ENCODE measurements around the gene ZSWIM4.

The ZSWIM4 gene

GRCh38 chr19:13833330-13834243 lies 38.3 kb downstream of the ZSWIM4 start:
- H3K9me3 ChIP-seq, result no peaks in the 10 kb centered on the region
- H3K36me3 ChIP-seq, result peaks cover 24 to 56% (median 37%) of the 10 kb centered on the region in 3 donors
- intact Hi-C loops (cut with DNase I; ENCODE audit: low total_unique reads), result loop anchor here (5.0 kb wide), 1 partner anchor 36 kb away; the partner anchor contains the start of gene ZSWIM4
- DNase-seq, result peak; percentile 95 to 98
- H3K4me3 ChIP-seq, result peak overlapping the region in 1 of 2 donors; percentile 21
- no peaks in the 10 kb centered on the region for H3K27me3 ChIP-seq
- peak overlapping the region; percentile 99 for H3K27ac ChIP-seq
- peaks cover 11 to 64% (median 57%) of the 10 kb centered on the region in 4 donors for H3K4me1 ChIP-seq
- TF ChIP-seq CTCF (IDR thresholded peaks at IDR 0.05), result peak; percentile 14 to 25

DNA sequence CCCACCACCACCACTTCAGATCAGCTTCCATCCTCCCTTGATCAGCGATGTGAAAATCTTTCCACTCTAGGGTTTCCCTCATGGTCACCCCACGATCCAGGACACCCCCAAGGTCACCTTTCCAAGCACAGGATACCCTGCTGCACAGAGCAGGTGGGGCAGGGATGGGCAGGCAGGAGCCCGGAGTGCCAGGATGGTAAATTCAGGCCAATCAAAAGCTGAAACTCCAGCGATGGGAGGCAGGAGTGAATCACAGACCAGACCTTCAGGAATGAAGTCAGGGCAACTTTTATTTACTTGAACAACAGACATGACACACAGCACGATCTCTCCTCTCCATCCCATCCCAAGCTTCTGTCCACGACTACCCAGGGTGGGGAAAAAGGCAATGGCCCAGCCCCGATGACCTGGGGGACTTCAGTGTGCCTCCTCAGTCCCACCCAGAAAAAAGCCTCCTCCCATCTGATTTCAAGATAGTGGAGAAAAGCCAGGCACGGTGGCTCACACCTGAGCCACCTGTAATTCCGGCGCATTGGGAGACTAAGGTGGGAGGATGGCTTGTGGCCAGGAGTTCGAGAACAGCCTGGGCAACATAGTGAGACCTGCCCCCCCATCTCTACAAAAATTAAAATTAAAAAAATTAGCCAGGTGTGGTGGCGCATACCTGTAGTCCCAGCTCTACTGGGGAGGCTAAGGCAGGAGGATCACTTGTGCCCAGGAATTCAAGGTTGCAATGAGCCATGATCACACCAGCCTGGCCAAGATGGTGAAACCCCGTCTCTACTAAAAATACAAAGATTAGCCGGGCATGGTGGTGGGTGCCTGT lies 39.2 kb downstream of the ZSWIM4 start:
- peak overlapping the region; percentile 99 for H3K27ac ChIP-seq
- TF ChIP-seq CTCF (IDR thresholded peaks at IDR 0.05), result no peak
- intact Hi-C loops (cut with DNase I; ENCODE audit: low total_unique reads), result loop anchor here (5.0 kb wide), 1 partner anchor 37 kb away; the partner anchor contains the start of gene ZSWIM4
- H3K4me1 ChIP-seq, result peaks cover 11 to 71% (median 63%) of the 10 kb centered on the region in 4 donors
- peaks cover 24 to 47% (median 37%) of the 10 kb centered on the region in 3 donors for H3K36me3 ChIP-seq
- no peaks in the 10 kb centered on the region for H3K27me3 ChIP-seq
- H3K9me3 ChIP-seq, result no peaks in the 10 kb centered on the region
- no peak overlapping the region for H3K4me3 ChIP-seq
- DNase-seq, result no peak

DNA sequence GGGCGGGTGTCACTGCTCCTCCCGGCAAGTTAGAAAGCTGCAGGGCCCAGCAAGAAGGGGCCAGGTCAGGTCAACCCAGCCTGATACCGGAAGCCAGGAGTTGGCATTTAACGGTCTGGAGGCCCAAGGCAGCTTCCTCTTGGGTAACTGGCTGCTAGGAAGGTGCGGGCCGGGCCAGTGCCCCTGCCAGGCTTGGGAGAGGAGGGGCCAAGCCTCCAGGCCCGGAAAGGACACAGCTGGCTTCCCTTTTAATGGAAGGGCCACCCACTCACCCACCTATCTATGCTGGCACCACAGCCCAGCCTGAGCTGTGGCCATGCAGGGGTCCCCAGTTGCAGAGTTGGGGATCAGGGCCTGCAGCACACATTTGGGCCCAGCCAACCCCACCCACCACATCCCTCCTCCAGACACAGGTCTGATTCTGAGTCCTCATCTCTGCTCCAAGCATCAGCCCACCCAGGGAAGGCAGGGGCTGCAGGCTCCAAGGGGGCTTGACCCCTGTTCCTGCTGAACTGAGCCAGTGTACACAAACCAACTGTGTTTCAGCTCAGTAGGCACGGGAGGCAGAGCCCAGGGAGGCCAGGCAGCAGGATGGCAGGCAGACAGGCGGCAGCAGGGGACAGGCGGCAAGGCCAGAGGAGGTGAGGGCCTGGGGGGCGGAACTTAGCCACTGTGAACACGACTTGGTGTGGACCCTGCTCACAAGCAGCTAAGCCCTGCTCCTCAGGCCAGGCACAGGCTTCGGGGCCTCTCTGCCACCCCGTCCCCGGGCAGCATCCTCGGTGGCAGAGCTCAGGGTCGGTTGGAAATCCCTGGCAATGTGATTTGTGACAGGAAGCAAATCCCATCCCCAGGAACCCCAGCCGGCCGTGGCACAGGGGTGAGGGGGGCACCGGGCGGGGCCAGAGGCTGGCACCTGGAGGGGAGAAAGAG lies 40.8 kb downstream of the ZSWIM4 start:
- Histone ChIP-seq H3K27ac (peak overlapping the region; percentile 99), H3K4me1 (peaks cover 11 to 79% (median 65%) of the 10 kb centered on the region in 4 donors), H3K9me3 (no peaks in the 10 kb centered on the region), H3K27me3 (no peaks in the 10 kb centered on the region), H3K36me3 (peaks cover 24 to 31% (median 27%) of the 10 kb centered on the region in 3 donors), H3K4me3 (peak overlapping the region in 1 of 2 donors; percentile 20)
- DNase-seq, result peak; percentile 64 to 84
- intact Hi-C loops (cut with DNase I; ENCODE audit: low total_unique reads), result no loop called here
- no peak for TF ChIP-seq CTCF (IDR thresholded peaks at IDR 0.05)

DNA sequence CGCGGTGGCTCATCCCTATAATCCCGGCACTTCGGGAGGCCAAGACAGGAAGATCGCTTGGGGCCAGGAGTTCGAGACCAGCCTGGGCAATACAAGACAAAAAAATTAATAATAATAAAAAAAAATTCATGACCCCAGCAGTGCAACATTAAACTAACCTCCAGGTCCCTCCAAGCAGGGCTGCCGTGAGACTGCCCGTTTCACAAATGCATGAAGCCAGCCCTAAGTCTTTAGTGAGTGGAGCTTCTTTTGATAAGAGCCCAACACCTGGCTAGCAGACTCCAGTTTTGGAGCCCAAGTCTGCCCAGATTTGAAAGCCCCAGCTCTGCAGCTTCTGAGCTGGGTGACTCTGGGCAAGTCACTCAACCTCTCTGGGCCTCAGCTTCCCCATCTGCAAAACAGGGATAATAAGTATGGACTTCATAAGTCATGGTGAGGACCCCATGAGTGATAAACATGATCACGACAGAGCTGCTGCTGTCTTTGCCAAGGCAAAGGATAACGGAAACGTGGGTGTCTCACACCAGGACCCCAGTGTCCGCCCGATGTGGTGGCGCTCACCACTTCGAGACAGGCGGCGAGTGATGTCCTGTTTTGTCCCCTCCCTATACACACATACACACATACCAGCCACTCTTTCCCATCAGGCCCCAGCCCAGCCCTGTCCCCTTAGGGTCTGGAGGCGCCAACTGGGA lies 43.3 kb downstream of the ZSWIM4 start:
- no peak for TF ChIP-seq CTCF (IDR thresholded peaks at IDR 0.05)
- Histone ChIP-seq H3K36me3 (peaks cover 21 to 27% (median 24%) of the 10 kb centered on the region in 3 donors), H3K4me3 (peak overlapping the region; percentile 97 to 99), H3K9me3 (no peaks in the 10 kb centered on the region), H3K27ac (peak overlapping the region; percentile 99), H3K27me3 (no peaks in the 10 kb centered on the region), H3K4me1 (peaks cover 18 to 84% (median 61%) of the 10 kb centered on the region in 4 donors)
- no peak for DNase-seq
- intact Hi-C loops (cut with DNase I; ENCODE audit: low total_unique reads), result no loop called here

Measured in tibial artery (tissue), 4 donors.